IPS-20b (cell line): Measurements from ENCODE around the gene GALNT16.

Experiments
- H3K27ac ChIP-seq: one replicate; pipeline ENCODE4 v1.5.1; 2013; ENCODE audit warnings: low read length
- H3K27me3 ChIP-seq: 2 replicates; pipeline ENCODE4 v1.6.1; 2013; ENCODE audit warnings: mild to moderate bottlenecking, low read length, inconsistent platforms; ENCODE audit not compliant: insufficient read depth
- H3K36me3 ChIP-seq: 2 replicates; pipeline ENCODE4 v1.6.1; 2013; ENCODE audit warnings: low read depth, mild to moderate bottlenecking, inconsistent platforms, low read length, moderate library complexity; ENCODE audit not compliant: insufficient read depth
- H3K4me1 ChIP-seq: 2 replicates; pipeline ENCODE4 v1.6.1; 2013; ENCODE audit warnings: mild to moderate bottlenecking, control low read depth, inconsistent platforms, low read length, moderate library complexity; ENCODE audit not compliant: insufficient read depth
- H3K4me3 ChIP-seq: 2 replicates; pipeline ENCODE4 v1.5.1; 2013; ENCODE audit warnings: mild to moderate bottlenecking, low read length, inconsistent platforms
- H3K9ac ChIP-seq: 2 replicates; pipeline ENCODE4 v1.6.1; 2013; ENCODE audit warnings: low read depth, mild to moderate bottlenecking, inconsistent platforms, low read length, moderate library complexity
- H3K9me3 ChIP-seq: 2 replicates; pipeline ENCODE4 v1.6.1; 2013; ENCODE audit warnings: mild to moderate bottlenecking, low read depth, low read length, inconsistent platforms; ENCODE audit not compliant: insufficient read depth

Gene GALNT16

GRCh38 chr14:69351385-69351784, 91.4 kb downstream of the GALNT16 start:
- Histone ChIP-seq H3K9ac (no peak overlapping the region), H3K27me3 (no peaks in the 10 kb centered on the region), H3K36me3 (no peaks in the 10 kb centered on the region)

GRCh38 chr14:69351911-69352310, 92.0 kb downstream of the GALNT16 start:
- Histone ChIP-seq H3K27ac (no peak overlapping the region), H3K9me3 (no peaks in the 10 kb centered on the region), H3K9ac (no peak overlapping the region), H3K36me3 (no peaks in the 10 kb centered on the region), H3K4me3 (no peak overlapping the region), H3K4me1 (0 out of 2 replicates have a peak, but pooled peaks cover 2% of the 10 kb centered on the region), H3K27me3 (no peaks in the 10 kb centered on the region)

More at GRCh38 chr14:69351385-69351784, 91.4 kb downstream of the GALNT16 start:
- no peaks in the 10 kb centered on the region for H3K9me3 ChIP-seq
- H3K27ac ChIP-seq, result no peak overlapping the region
- H3K4me3 ChIP-seq, result no peak overlapping the region
- 0 out of 2 replicates have a peak, but pooled peaks cover 2% of the 10 kb centered on the region for H3K4me1 ChIP-seq

GRCh38 chr14:69353168-69353567, 93.2 kb downstream of the GALNT16 start:
- Histone ChIP-seq H3K4me3 (no peak overlapping the region), H3K9ac (no peak overlapping the region), H3K27me3 (no peaks in the 10 kb centered on the region), H3K4me1 (0 out of 2 replicates have a peak, but pooled peaks cover 2% of the 10 kb centered on the region), H3K27ac (no peak overlapping the region), H3K9me3 (no peaks in the 10 kb centered on the region), H3K36me3 (no peaks in the 10 kb centered on the region)

- Histone ChIP-seq H3K9ac (no peak overlapping the region), H3K27ac (no peak overlapping the region), H3K4me3 (no peak overlapping the region), H3K4me1 (0 out of 2 replicates have a peak, but pooled peaks cover 2% of the 10 kb centered on the region), H3K27me3 (no peaks in the 10 kb centered on the region), H3K9me3 (no peaks in the 10 kb centered on the region), H3K36me3 (no peaks in the 10 kb centered on the region)
Observed at GRCh38 chr14:69354383-69355153, 94.6 kb downstream of the GALNT16 start.

GRCh38 chr14:69355154-69355597, 95.2 kb downstream of the GALNT16 start:
- no peak overlapping the region for H3K27ac ChIP-seq
- H3K4me3 ChIP-seq, result no peak overlapping the region
- H3K9ac ChIP-seq, result no peak overlapping the region
- no peaks in the 10 kb centered on the region for H3K9me3 ChIP-seq
- no peaks in the 10 kb centered on the region for H3K27me3 ChIP-seq
- H3K4me1 ChIP-seq, result 0 out of 2 replicates have a peak, but pooled peaks cover 2% of the 10 kb centered on the region
- no peaks in the 10 kb centered on the region for H3K36me3 ChIP-seq

GRCh38 chr14:69355607-69356281, 95.8 kb downstream of the GALNT16 start:
- H3K27me3 ChIP-seq, result no peaks in the 10 kb centered on the region
- H3K9ac ChIP-seq, result no peak overlapping the region
- no peaks in the 10 kb centered on the region for H3K9me3 ChIP-seq
- H3K27ac ChIP-seq, result no peak overlapping the region
- 0 out of 2 replicates have a peak, but pooled peaks cover 2% of the 10 kb centered on the region for H3K4me1 ChIP-seq
- H3K4me3 ChIP-seq, result no peak overlapping the region
- H3K36me3 ChIP-seq, result no peaks in the 10 kb centered on the region

- no peaks in the 10 kb centered on the region for H3K36me3 ChIP-seq
- no peaks in the 10 kb centered on the region for H3K9me3 ChIP-seq
- H3K27ac ChIP-seq, result no peak overlapping the region
- H3K27me3 ChIP-seq, result no peaks in the 10 kb centered on the region
- no peak overlapping the region for H3K9ac ChIP-seq
- H3K4me1 ChIP-seq, result no peaks in the 10 kb centered on the region
- no peak overlapping the region for H3K4me3 ChIP-seq
Observed at GRCh38 chr14:69356903-69357543, 97.1 kb downstream of the GALNT16 start.

GRCh38 chr14:69357544-69358200, 97.7 kb downstream of the GALNT16 start:
- Histone ChIP-seq H3K27ac (no peak overlapping the region), H3K4me1 (no peaks in the 10 kb centered on the region), H3K4me3 (no peak overlapping the region), H3K9ac (no peak overlapping the region), H3K27me3 (no peaks in the 10 kb centered on the region), H3K9me3 (no peaks in the 10 kb centered on the region), H3K36me3 (no peaks in the 10 kb centered on the region)

- Histone ChIP-seq H3K27ac (no peak overlapping the region), H3K27me3 (no peaks in the 10 kb centered on the region), H3K4me3 (no peak overlapping the region), H3K9me3 (no peaks in the 10 kb centered on the region), H3K4me1 (no peaks in the 10 kb centered on the region), H3K9ac (no peak overlapping the region), H3K36me3 (no peaks in the 10 kb centered on the region)
Observed at GRCh38 chr14:69358233-69358963, 98.4 kb downstream of the GALNT16 start.

GRCh38 chr14:69358966-69359365, 99.0 kb downstream of the GALNT16 start:
- no peak overlapping the region for H3K27ac ChIP-seq

More at GRCh38 chr14:69358966-69359365, 99.0 kb downstream of the GALNT16 start:
- Histone ChIP-seq H3K4me1 (no peaks in the 10 kb centered on the region), H3K27me3 (no peaks in the 10 kb centered on the region), H3K9me3 (no peaks in the 10 kb centered on the region), H3K9ac (no peak overlapping the region), H3K36me3 (no peaks in the 10 kb centered on the region), H3K4me3 (no peak overlapping the region)
